Right lung (tissue), 5 donors: ENCODE data around the gene LEFTY2. TPM values are rescaled to one million over a fixed set of nuclear protein-coding genes. Genes with fewer than 3 reads are reported as not detected.
"Not testable (repeated sequence)": the region's sequence is repeated elsewhere in the genome, so short reads cannot be mapped to it uniquely, and the experiment has no call there.

ENCODE experiments used
- DNase-seq, 2 donors: peaks; one replicate each; pipeline ENCODE4 v3.0.0-alpha.2; 2013
- polyA plus RNA-seq, 5 donors: library from polyadenylated mRNA; unstranded; fragments of 120-200 nt; gene quantifications; one replicate each; pipeline versions ENCODE4 v1.2.1 to v1.2.3, GENCODE V29; 2013; ENCODE audit warnings: inconsistent platforms in 1 of 5, low replicate concordance in 1 of 5; ENCODE audit not compliant: insufficient read length in 5 of 5, insufficient read depth in 1 of 5

The LEFTY2 gene
- polyA plus RNA-seq, 5 donors, result 1.1 to 3.0 (median 1.5) TPM

GRCh38 chr1:225958041-225958440 lies 17.0 kb upstream of the LEFTY2 start:
- no peak for DNase-seq

GRCh38 chr1:225954753-225955152 lies 13.7 kb upstream of the LEFTY2 start:
- DNase-seq, result no peak

GRCh38 chr1:225953315-225953714 lies 12.3 kb upstream of the LEFTY2 start:
- no peak for DNase-seq

GRCh38 chr1:225950905-225951497 lies 10.0 kb upstream of the LEFTY2 start:
- DNase-seq, result no peak

GRCh38 chr1:225949041-225949440 lies 8.0 kb upstream of the LEFTY2 start:
- DNase-seq, result no peak

- no peak for DNase-seq
These were observed 5.8 kb upstream of the LEFTY2 start for GRCh38 chr1:225946803-225947202.

GRCh38 chr1:225946082-225946620 lies 5.1 kb upstream of the LEFTY2 start:
- no peak for DNase-seq

- no peak for DNase-seq
These were observed 4.5 kb upstream of the LEFTY2 start for GRCh38 chr1:225945564-225945963.

- DNase-seq, result no peak
These were observed 3.9 kb upstream of the LEFTY2 start for GRCh38 chr1:225944951-225945350.

GRCh38 chr1:225944387-225944786 lies 3.4 kb upstream of the LEFTY2 start:
- DNase-seq, result no peak

- DNase-seq, result no peak
These were observed 2.6 kb upstream of the LEFTY2 start for GRCh38 chr1:225943582-225943981.

- no peak for DNase-seq
These were observed 1.6 kb upstream of the LEFTY2 start for GRCh38 chr1:225942574-225942973.

GRCh38 chr1:225941942-225942222 lies 862 bp upstream of the LEFTY2 start:
- no peak for DNase-seq

GRCh38 chr1:225940385-225941151 lies 452 bp downstream of the LEFTY2 start:
- DNase-seq, result no peak

GRCh38 chr1:225939939-225940310 lies 1.1 kb downstream of the LEFTY2 start:
- DNase-seq, result not testable (repeated sequence)

- not testable (repeated sequence) for DNase-seq
These were observed 1.7 kb downstream of the LEFTY2 start for GRCh38 chr1:225939097-225939938.

GRCh38 chr1:225937048-225937968 lies 3.7 kb downstream of the LEFTY2 start:
- DNase-seq, result no peak

- no peak for DNase-seq
These were observed 4.5 kb downstream of the LEFTY2 start for GRCh38 chr1:225936523-225936922.

GRCh38 chr1:225936086-225936485 lies 4.9 kb downstream of the LEFTY2 start:
- DNase-seq, result not testable (repeated sequence)

- no peak for DNase-seq
These were observed 6.3 kb downstream of the LEFTY2 start for GRCh38 chr1:225934711-225935110.

GRCh38 chr1:225933072-225933471 lies 7.9 kb downstream of the LEFTY2 start:
- DNase-seq, result no peak
